ENCODE measurements around the gene SAMD5. TPM values are rescaled to one million over a fixed set of nuclear protein-coding genes. Genes with fewer than 3 reads are reported as not detected.

SAMD5 gene
- 0.65 and 0.69 TPM in 2 replicates for total RNA-seq

DNA sequence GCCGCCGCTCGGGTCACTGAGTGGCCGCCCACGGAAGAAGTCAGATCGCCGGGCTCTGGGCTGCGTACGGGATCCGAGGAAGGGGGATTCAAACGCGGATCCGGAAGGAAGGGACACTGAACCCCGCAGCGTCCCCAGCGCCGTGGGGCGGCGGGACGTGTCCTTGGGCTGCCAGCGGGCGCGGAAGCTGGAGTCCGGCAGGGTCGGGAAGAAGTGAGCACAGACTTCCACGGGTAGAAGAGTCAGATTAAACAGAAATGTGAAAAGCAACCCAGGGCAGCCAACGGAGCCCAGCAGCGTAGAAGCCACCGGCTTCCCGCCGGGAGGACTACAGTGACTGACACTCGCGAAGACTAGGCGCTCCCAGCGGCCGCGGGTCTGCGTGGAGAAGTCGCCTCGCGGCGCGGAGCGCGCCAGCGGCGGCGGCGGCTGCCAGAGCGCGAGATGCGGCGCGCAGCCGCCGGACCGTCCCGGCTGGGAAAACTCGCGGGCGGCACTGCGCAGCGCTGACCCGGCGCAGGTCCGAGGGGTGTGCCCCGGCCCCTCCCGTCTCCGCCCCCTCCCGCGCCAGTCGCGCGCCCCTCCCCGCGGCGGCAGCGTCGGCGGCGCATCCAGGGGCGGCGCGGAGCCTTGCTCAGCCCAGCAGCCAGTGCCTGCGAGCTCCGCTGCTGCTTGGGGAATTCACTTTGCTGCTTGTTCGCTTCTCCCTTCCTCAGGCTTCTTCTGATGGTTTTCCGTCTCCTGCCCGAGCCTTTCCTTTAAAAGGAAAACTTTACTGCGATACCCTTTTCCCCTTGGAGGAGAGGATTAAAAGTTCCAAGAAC lies at the start of gene SAMD5:
Gene SAMD5 (plus strand): TSS at position 649 of the 824 bp plus-strand sequence. CDS start 239 bp downstream, outside the sequence.

All from bladder microvascular endothelial cell (primary cell).